IMR-90 (cell line): ENCODE data around the gene FGF21. TPM values are rescaled to one million over a fixed set of nuclear protein-coding genes. Genes with fewer than 3 reads are reported as not detected.

Experiments
- RFX5 ChIP-seq: IDR thresholded peaks from 2 replicates; pipeline ENCODE4 v1.8.0; 2012; ENCODE audit warnings: low read depth, mild to moderate bottlenecking, low read length, moderate library complexity
- microRNA-seq, 2 experiments: library from miRNA; stranded (forward) in 1 of 2; unstranded in 1 of 2; fragments of 10-50 nt in 1 of 2; fragments of <30 nt in 1 of 2; gene quantifications in 1 of 2; microRNA quantifications in 1 of 2; one replicate each; pipeline versions ENCODE3 to v1.1.0; 2013 to 2020; ENCODE audit not compliant: insufficient read depth in 1 of 2, insufficient read length in 1 of 2, unreplicated experiment in 1 of 2
- polyA plus RNA-seq, 3 experiments: library from polyadenylated mRNA; depleted of rRNA; stranded (reverse); fragments of >200 nt; gene quantifications; 2 replicates each; pipeline ENCODE4 v1.2.3, GENCODE V29; 2012; ENCODE audit warnings: low replicate concordance in 1 of 3
- small RNA-seq, 5 experiments: library from RNA; depleted of rRNA; stranded (forward); fragments of <200 nt; gene quantifications; one replicate each; pipeline ENCODE3, GENCODE V24; 2012
- total RNA-seq: library from RNA; depleted of rRNA; stranded (reverse); fragments of >200 nt; gene quantifications from 2 replicates; pipeline ENCODE4 v1.2.3, GENCODE V29; 2012; rRNA removed

The FGF21 gene
- total and polyA plus RNA-seq, 2 of the 4 experiments (the other 2 are of a cell fraction): not detected

- no peak for TF ChIP-seq RFX5
These were observed 52.4 kb downstream of the FGF21 start (continued) for GRCh38 chr19:48807590-48808308.

Small RNA genes within 50 kb of the gene (microRNA-seq; reads per million reads assigned to microRNA genes)
- not detected for gene RNU6-317P (ENCODE audit: insufficient read depth, insufficient read length)

Small RNA genes within 50 kb of the gene (small RNA-seq; reads per million reads assigned to genes)
- 0 reads per million in 5 experiments for gene RNU6-317P

Other genes with a start within 250 kb of the FGF21 start
- gene LMTK3, start 243.7 kb upstream of the FGF21 start, total RNA-seq: 0.18 TPM in 1 of 2 replicates, not detected in the other
- 0.60 and 0.87 TPM in 2 replicates for gene LMTK3, start 243.7 kb upstream of the FGF21 start, polyA plus RNA-seq (2012; rRNA removed)
- not detected in 2 replicates for gene SULT2B1, start 203.4 kb upstream of the FGF21 start, total RNA-seq
- 0.09 TPM in 1 of 2 replicates, not detected in the other for gene SULT2B1, start 203.4 kb upstream of the FGF21 start, polyA plus RNA-seq (2012; rRNA removed)
- not detected in 2 replicates for gene SPACA4, start 148.8 kb upstream of the FGF21 start, total RNA-seq
- gene SPACA4, start 148.8 kb upstream of the FGF21 start, polyA plus RNA-seq (2012; rRNA removed): not detected in 2 replicates
- gene FAM83E, start 140.4 kb upstream of the FGF21 start, total RNA-seq: 0.36 and 0.56 TPM in 2 replicates
- 0.05 and 0.17 TPM in 2 replicates for gene FAM83E, start 140.4 kb upstream of the FGF21 start, polyA plus RNA-seq (2012; rRNA removed)
- gene RPL18, start 136.3 kb upstream of the FGF21 start, total RNA-seq: 1,909 and 2,552 TPM in 2 replicates
- gene RPL18, start 136.3 kb upstream of the FGF21 start, polyA plus RNA-seq (2012; rRNA removed): 1,897 and 2,254 TPM in 2 replicates
- 1.6 and 1.7 TPM in 2 replicates for gene SPHK2, start 136.0 kb upstream of the FGF21 start, total RNA-seq
- gene SPHK2, start 136.0 kb upstream of the FGF21 start, polyA plus RNA-seq (2012; rRNA removed): 9.9 and 11.9 TPM in 2 replicates
- gene DBP, start 118.1 kb upstream of the FGF21 start, total RNA-seq: 2.5 and 3.6 TPM in 2 replicates
- gene DBP, start 118.1 kb upstream of the FGF21 start, polyA plus RNA-seq (2012; rRNA removed): 3.0 and 3.6 TPM in 2 replicates
- 1.3 and 1.7 TPM in 2 replicates for gene CA11, start 109.3 kb upstream of the FGF21 start, total RNA-seq
- gene CA11, start 109.3 kb upstream of the FGF21 start, polyA plus RNA-seq (2012; rRNA removed): 2.7 and 2.9 TPM in 2 replicates
- not detected in 2 replicates for gene NTN5, start 82.5 kb upstream of the FGF21 start, total RNA-seq
- 0.11 and 0.19 TPM in 2 replicates for gene NTN5, start 82.5 kb upstream of the FGF21 start, polyA plus RNA-seq (2012; rRNA removed)
- not detected in 2 replicates for gene FUT2, start 59.6 kb upstream of the FGF21 start, total RNA-seq
- gene FUT2, start 59.6 kb upstream of the FGF21 start, polyA plus RNA-seq (2012; rRNA removed): not detected in 2 replicates
- gene MAMSTR, start 35.8 kb upstream of the FGF21 start, total RNA-seq: 0.18 and 0.28 TPM in 2 replicates
- 1.9 and 2.7 TPM in 2 replicates for gene MAMSTR, start 35.8 kb upstream of the FGF21 start, polyA plus RNA-seq (2012; rRNA removed)
- gene RASIP1, start 14.9 kb upstream of the FGF21 start, total RNA-seq: under 0.01 and 0.18 TPM in 2 replicates
- 0.51 and 0.67 TPM in 2 replicates for gene RASIP1, start 14.9 kb upstream of the FGF21 start, polyA plus RNA-seq (2012; rRNA removed)
- not detected in 2 replicates for gene IZUMO1, start 8.6 kb upstream of the FGF21 start, total RNA-seq
- not detected in 2 replicates for gene IZUMO1, start 8.6 kb upstream of the FGF21 start, polyA plus RNA-seq (2012; rRNA removed)
- under 0.01 and 0.18 TPM in 2 replicates for gene FUT1, start 2.9 kb upstream of the FGF21 start, total RNA-seq
- gene FUT1, start 2.9 kb upstream of the FGF21 start, polyA plus RNA-seq (2012; rRNA removed): 0.03 and 0.09 TPM in 2 replicates
- gene BCAT2, start 55.5 kb downstream of the FGF21 start, total RNA-seq: 20.1 and 21.7 TPM in 2 replicates
- 42.2 and 45.3 TPM in 2 replicates for gene BCAT2, start 55.5 kb downstream of the FGF21 start, polyA plus RNA-seq (2012; rRNA removed)
- 0.54 and 0.56 TPM in 2 replicates for gene HSD17B14, start 81.0 kb downstream of the FGF21 start, total RNA-seq
- 4.5 and 5.6 TPM in 2 replicates for gene HSD17B14, start 81.0 kb downstream of the FGF21 start, polyA plus RNA-seq (2012; rRNA removed)
- 4.2 and 4.5 TPM in 2 replicates for gene PLEKHA4, start 113.1 kb downstream of the FGF21 start, total RNA-seq
- 14.4 and 17.2 TPM in 2 replicates for gene PLEKHA4, start 113.1 kb downstream of the FGF21 start, polyA plus RNA-seq (2012; rRNA removed)
- 26.7 and 39.4 TPM in 2 replicates for gene PPP1R15A, start 116.9 kb downstream of the FGF21 start, total RNA-seq
- gene PPP1R15A, start 116.9 kb downstream of the FGF21 start, polyA plus RNA-seq (2012; rRNA removed): 87.7 and 104 TPM in 2 replicates
- gene TULP2, start 143.2 kb downstream of the FGF21 start, total RNA-seq: under 0.01 TPM in 1 of 2 replicates, not detected in the other
- 0.20 and 0.26 TPM in 2 replicates for gene TULP2, start 143.2 kb downstream of the FGF21 start, polyA plus RNA-seq (2012; rRNA removed)
- 37.3 and 39.2 TPM in 2 replicates for gene NUCB1, start 144.8 kb downstream of the FGF21 start, total RNA-seq
- 253 and 261 TPM in 2 replicates for gene NUCB1, start 144.8 kb downstream of the FGF21 start, polyA plus RNA-seq (2012; rRNA removed)
- gene DHDH, start 178.2 kb downstream of the FGF21 start, total RNA-seq: 0.28 and 0.36 TPM in 2 replicates
- gene DHDH, start 178.2 kb downstream of the FGF21 start, polyA plus RNA-seq (2012; rRNA removed): 0.33 and 0.53 TPM in 2 replicates
- 23.3 and 26.1 TPM in 2 replicates for gene BAX, start 199.4 kb downstream of the FGF21 start, total RNA-seq
- gene BAX, start 199.4 kb downstream of the FGF21 start, polyA plus RNA-seq (2012; rRNA removed): 169 and 181 TPM in 2 replicates
- 913 and 1,057 TPM in 2 replicates for gene FTL, start 209.8 kb downstream of the FGF21 start, total RNA-seq
- 2,766 and 2,944 TPM in 2 replicates for gene FTL, start 209.8 kb downstream of the FGF21 start, polyA plus RNA-seq (2012; rRNA removed)
- 36.1 and 38.7 TPM in 2 replicates for gene GYS1, start 237.8 kb downstream of the FGF21 start, total RNA-seq
- gene GYS1, start 237.8 kb downstream of the FGF21 start, polyA plus RNA-seq (2012; rRNA removed): 72.2 and 74.8 TPM in 2 replicates
- gene RUVBL2, start 238.4 kb downstream of the FGF21 start, total RNA-seq: 354 and 391 TPM in 2 replicates
- gene RUVBL2, start 238.4 kb downstream of the FGF21 start, polyA plus RNA-seq (2012; rRNA removed): 196 and 225 TPM in 2 replicates